ES-I3 (cell line): ENCODE measurements around the gene KCNK7.

Experiments used
- H3K36me3 ChIP-seq: 2 replicates; pipeline ENCODE4 v1.6.1; 2013; ENCODE audit warnings: mild to moderate bottlenecking, low read length, control low read depth, moderate library complexity; ENCODE audit not compliant: insufficient read depth
- H3K4me1 ChIP-seq: 2 replicates; pipeline ENCODE4 v1.6.1; 2013; ENCODE audit warnings: mild to moderate bottlenecking, control low read depth, low read length; ENCODE audit not compliant: insufficient read depth
- H3K9ac ChIP-seq: 2 replicates; pipeline ENCODE4 v1.6.1; 2013; ENCODE audit warnings: low read depth, mild to moderate bottlenecking, low read length, moderate library complexity
- H3K9me3 ChIP-seq: 2 replicates; pipeline ENCODE4 v1.6.1; 2013; ENCODE audit warnings: mild to moderate bottlenecking, low read length, moderate library complexity; ENCODE audit not compliant: control insufficient read depth, insufficient read depth

The KCNK7 gene

DNA sequence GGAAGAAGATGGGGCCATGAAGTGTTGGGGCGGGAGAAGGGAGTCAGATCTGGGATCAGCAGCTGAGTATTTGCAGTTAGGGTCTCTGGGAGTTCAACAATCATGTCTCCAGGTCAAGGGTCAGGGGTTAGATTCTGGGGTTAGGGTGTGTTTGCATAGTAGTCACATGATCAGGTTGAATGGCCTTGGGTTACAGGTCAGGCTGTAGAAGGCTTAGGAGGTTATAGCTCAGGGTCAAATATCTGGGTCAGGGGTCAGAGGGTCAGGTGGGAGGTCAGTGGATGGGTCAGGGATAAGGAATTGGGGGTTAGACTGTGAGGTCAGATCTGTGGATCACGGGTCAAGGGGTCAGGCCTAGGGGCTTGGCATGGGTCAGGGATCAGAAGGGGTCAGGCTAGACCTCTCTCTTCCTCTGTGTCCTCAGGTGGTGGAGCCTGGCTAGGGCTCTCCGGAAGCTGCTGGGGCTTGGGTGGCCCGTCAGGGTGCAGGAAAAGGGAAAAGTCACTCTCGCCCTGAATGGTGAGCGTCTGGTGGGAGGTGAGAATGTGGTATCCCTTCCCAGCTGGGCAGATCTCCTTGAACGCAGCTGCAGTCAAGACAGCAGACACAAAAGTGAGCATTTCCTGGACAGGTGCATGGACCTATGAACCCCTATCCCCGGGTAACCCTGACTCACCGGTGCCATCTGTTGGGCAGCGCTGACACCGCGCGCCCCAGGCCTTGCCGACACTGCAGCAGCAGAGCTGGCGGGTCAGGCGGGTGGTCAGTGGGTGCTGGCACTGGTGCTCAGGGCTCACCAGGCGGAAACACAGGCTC, 43.8 kb downstream of the KCNK7 start:
- no peak overlapping the region for H3K9ac ChIP-seq
- H3K36me3 ChIP-seq, result no peaks in the 10 kb centered on the region
- H3K4me1 ChIP-seq, result peaks cover 19% of the 10 kb centered on the region; the same call in 1 of the 2 replicates
- no peaks in the 10 kb centered on the region for H3K9me3 ChIP-seq

- Histone ChIP-seq H3K4me1 (peaks cover 8% of the 10 kb centered on the region; the same call in 1 of the 2 replicates), H3K36me3 (no peaks in the 10 kb centered on the region), H3K9me3 (no peaks in the 10 kb centered on the region), H3K9ac (no peak overlapping the region)
These were observed 46.5 kb downstream of the KCNK7 start for GRCh38 chr11:65549096-65549495.

DNA sequence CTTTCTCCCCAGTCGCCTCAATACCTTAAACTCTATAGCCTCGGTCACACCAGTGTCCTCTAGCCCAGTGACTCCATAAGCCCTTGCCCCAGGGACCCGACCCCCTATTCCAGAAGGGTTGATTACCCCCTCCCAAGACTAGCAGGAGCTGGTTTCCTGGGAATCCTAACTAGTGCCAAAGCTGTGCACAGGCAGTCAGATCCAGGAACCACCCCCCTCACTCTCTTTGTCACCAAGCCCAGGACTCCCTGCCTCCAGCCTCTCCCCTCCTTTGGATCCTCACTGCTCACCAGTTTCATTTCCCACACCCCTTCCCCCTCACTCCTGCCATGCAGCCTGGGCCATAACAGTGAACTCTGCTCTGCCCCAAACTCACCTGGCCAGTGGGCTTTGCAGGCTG, 47.2 kb downstream of the KCNK7 start:
- no peak overlapping the region for H3K9ac ChIP-seq
- H3K9me3 ChIP-seq, result no peaks in the 10 kb centered on the region
- H3K36me3 ChIP-seq, result no peaks in the 10 kb centered on the region
- peaks cover 8% of the 10 kb centered on the region; the same call in 1 of the 2 replicates for H3K4me1 ChIP-seq

- Histone ChIP-seq H3K36me3 (no peaks in the 10 kb centered on the region), H3K9ac (peak overlapping the region; percentile 36; the same call in 1 of the 2 replicates), H3K4me1 (peaks cover 4% of the 10 kb centered on the region; the same call in 1 of the 2 replicates), H3K9me3 (no peaks in the 10 kb centered on the region)
These were observed 48.0 kb downstream of the KCNK7 start for GRCh38 chr11:65547446-65548125.

DNA sequence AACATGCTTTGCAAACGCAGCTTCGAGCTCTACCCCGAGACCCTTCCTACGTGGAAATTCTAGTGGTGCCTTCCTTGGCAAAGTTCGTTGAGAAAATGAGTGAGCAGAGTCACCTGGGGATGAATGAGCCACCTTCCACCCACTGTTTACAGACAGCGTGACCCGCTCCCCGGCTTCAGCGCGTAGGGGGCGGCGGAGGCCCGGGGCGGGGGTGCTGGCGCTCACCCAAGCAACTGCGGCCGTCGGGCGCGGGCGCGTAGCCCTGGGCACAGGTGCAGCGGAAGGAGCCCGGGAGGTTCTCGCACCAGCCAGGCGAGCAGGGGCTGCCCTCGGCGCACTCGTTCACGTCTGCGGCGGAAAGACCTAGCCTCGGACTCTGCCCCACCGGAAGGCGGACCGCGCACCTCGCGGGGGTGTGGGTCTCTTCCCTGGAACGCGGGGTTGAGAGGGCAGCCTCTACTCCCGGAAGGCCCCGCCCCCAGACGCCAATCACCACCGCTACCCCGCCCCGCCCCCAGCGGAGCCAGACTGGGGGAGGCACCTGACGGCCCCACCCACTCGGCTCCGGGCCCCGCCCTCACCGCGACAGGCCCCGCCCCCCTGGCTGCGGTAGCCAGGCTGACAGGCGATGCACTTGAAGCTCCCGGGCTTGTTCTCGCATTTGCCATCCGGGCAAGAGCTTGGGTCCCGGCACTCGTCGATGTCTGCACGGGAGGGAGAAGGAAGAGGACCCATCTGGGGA, 49.2 kb downstream of the KCNK7 start:
- H3K4me1 ChIP-seq, result no peaks in the 10 kb centered on the region; the same call in 1 of the 2 replicates
- H3K9ac ChIP-seq, result peak overlapping the region; percentile 60; the same call in 1 of the 2 replicates
- no peaks in the 10 kb centered on the region for H3K36me3 ChIP-seq
- no peaks in the 10 kb centered on the region for H3K9me3 ChIP-seq

- Histone ChIP-seq H3K4me1 (no peaks in the 10 kb centered on the region; the same call in 1 of the 2 replicates), H3K9ac (peak overlapping the region; percentile 60; the same call in 1 of the 2 replicates), H3K9me3 (no peaks in the 10 kb centered on the region), H3K36me3 (no peaks in the 10 kb centered on the region)
These were observed 49.8 kb downstream of the KCNK7 start for GRCh38 chr11:65545853-65546216.
